ENCODE results near the gene KLHDC1. TPM values are rescaled to one million over a fixed set of nuclear protein-coding genes. Genes with fewer than 3 reads are reported as not detected.
A peak's percentile ranks its signal among the peaks of the same experiment; 100 is the strongest.

Gene KLHDC1
- total and polyA plus RNA-seq, 9 of the 15 experiments (the other 6 are each of a cell fraction or from before 2014, with no cell fraction given): 0.08 to 0.41 (median 0.18) TPM

DNA sequence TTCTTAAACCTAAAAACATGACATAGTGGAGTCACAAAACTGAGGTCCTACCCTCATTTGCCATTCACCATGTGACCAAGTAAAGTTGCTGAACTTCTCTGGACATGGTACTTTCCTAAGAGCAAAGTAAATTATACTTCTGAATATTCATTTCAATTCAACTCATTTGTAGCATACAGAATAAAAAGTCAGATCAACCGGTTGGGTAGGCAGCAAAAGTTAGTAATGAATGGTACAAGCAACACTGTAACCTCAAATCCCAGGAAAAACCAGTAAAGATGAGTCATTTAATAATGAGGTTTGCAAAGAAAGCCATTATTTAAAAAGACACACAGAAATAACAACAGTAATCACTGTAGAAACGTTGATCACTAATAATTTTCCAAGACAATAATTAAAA is 13.6 kb upstream of the KLHDC1 start:
- no peaks in the 10 kb centered on the region for H3K4me1 ChIP-seq (replicated peaks in 1 of 2; ENCODE audit: control insufficient read depth in 2 of 2, insufficient read depth in 2 of 2, low read length in 2 of 2)
- no peak overlapping the region for H3K27ac ChIP-seq (ENCODE audit: extremely low read depth, low read depth, low read length)
- no peak for ATAC-seq
- in situ Hi-C loops (cut with MboI): no loop called here
- H4K20me1 ChIP-seq (replicated peaks; ENCODE audit: control insufficient read depth, insufficient read depth, low read length): no peaks in the 10 kb centered on the region
- no peak overlapping the region for H3K4me3 ChIP-seq
- H3K4me2 ChIP-seq (ENCODE audit: insufficient read depth, low read length): no peak overlapping the region
- ChIA-PET POLR2A (no interaction called here), CTCF (ENCODE audit: low intra/inter-chr PET ratio) (no interaction called here)
- H3K27me3 ChIP-seq (ENCODE audit: control insufficient read depth in 2 of 2, insufficient read depth in 2 of 2, low read length in 2 of 2): no peaks in the 10 kb centered on the region
- no peaks in the 10 kb centered on the region for H3K9me3 ChIP-seq (replicated peaks; ENCODE audit: control insufficient read depth, insufficient read depth, low read depth, low read length)
- TSS peak; percentile 9 for BruUV-seq (replicated peaks)
- peaks cover 76% of the 10 kb centered on the region for H3K36me3 ChIP-seq (ENCODE audit: control insufficient read depth, insufficient read depth, low read length)
- FAIRE-seq: no peak
- no peaks in the 10 kb centered on the region for H3K9me1 ChIP-seq (ENCODE audit: control insufficient read depth, insufficient read depth, low read length)
- no peak overlapping the region for H2AFZ ChIP-seq (ENCODE audit: low read depth, low read length)
- WGBS (ENCODE audit: insufficient coverage, low coverage, missing lambda C conversion rate): 58% methylated on average over 2 of the region's 2 CpGs
- intact Hi-C loops (cut with micrococcal nuclease): no loop called here
- DNase-seq (ENCODE audit: extremely low read depth in 1 of 4, low spot score in 3 of 4): no peak
- TF ChIP-seq CBX5 (IDR thresholded peaks at IDR 0.05; ENCODE audit: borderline replicate concordance, low read depth): no peak
- no peak for TF ChIP-seq SNRNP70 (optimal IDR thresholded peaks at IDR 0.05; ENCODE audit: low read depth, low read length)
- TF ChIP-seq MYBL2 (IDR thresholded peaks at IDR 0.05; ENCODE audit: low read depth): no peak
- no peak for TF ChIP-seq MYBL2 (CRISPR knock-in tag; IDR thresholded peaks at IDR 0.05; ENCODE audit: borderline replicate concordance)
- no peak for TF ChIP-seq FOSL1 (tag; conservative IDR thresholded peaks at IDR 0.05)
- TF ChIP-seq, protein P1, sequence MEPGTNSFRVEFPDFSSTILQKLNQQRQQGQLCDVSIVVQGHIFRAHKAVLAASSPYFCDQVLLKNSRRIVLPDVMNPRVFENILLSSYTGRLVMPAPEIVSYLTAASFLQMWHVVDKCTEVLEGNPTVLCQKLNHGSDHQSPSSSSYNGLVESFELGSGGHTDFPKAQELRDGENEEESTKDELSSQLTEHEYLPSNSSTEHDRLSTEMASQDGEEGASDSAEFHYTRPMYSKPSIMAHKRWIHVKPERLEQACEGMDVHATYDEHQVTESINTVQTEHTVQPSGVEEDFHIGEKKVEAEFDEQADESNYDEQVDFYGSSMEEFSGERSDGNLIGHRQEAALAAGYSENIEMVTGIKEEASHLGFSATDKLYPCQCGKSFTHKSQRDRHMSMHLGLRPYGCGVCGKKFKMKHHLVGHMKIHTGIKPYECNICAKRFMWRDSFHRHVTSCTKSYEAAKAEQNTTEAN (CRISPR knock-in tag; IDR thresholded peaks at IDR 0.05): no peak
- no peak for TF ChIP-seq GATA2 (CRISPR knock-in tag; IDR thresholded peaks at IDR 0.05)
- no peak for TF ChIP-seq GTF2E2 (tag; IDR thresholded peaks at IDR 0.05)
- TF ChIP-seq MEF2D (tag; conservative IDR thresholded peaks at IDR 0.05; ENCODE audit: low read depth): no peak
- no peak for TF ChIP-seq ZNF408 (CRISPR knock-in tag; IDR thresholded peaks at IDR 0.05; ENCODE audit: low read depth)
- no peak for TF ChIP-seq ZBED1 (IDR thresholded peaks at IDR 0.05)
- no peak for TF ChIP-seq POLR3A (IDR thresholded peaks at IDR 0.05; ENCODE audit: borderline replicate concordance, extremely low read depth, insufficient read depth, insufficient read length)
- TF ChIP-seq, protein P2, sequence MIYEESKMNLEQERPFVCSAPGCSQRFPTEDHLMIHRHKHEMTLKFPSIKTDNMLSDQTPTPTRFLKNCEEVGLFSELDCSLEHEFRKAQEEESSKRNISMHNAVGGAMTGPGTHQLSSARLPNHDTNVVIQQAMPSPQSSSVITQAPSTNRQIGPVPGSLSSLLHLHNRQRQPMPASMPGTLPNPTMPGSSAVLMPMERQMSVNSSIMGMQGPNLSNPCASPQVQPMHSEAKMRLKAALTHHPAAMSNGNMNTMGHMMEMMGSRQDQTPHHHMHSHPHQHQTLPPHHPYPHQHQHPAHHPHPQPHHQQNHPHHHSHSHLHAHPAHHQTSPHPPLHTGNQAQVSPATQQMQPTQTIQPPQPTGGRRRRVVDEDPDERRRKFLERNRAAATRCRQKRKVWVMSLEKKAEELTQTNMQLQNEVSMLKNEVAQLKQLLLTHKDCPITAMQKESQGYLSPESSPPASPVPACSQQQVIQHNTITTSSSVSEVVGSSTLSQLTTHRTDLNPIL (CRISPR knock-in tag; IDR thresholded peaks at IDR 0.05): no peak
- TF ChIP-seq CSDE1 (IDR thresholded peaks at IDR 0.05): no peak
- TF ChIP-seq ZNF184 (CRISPR knock-in tag; IDR thresholded peaks at IDR 0.05): no peak
- no peak for TF ChIP-seq PHTF2 (CRISPR knock-in tag; IDR thresholded peaks at IDR 0.05)
- TF ChIP-seq HIVEP1 (CRISPR knock-in tag; IDR thresholded peaks at IDR 0.05): no peak
- TF ChIP-seq GATAD2B (IDR thresholded peaks at IDR 0.05; ENCODE audit: borderline replicate concordance): no peak
- TF ChIP-seq, protein P3, sequence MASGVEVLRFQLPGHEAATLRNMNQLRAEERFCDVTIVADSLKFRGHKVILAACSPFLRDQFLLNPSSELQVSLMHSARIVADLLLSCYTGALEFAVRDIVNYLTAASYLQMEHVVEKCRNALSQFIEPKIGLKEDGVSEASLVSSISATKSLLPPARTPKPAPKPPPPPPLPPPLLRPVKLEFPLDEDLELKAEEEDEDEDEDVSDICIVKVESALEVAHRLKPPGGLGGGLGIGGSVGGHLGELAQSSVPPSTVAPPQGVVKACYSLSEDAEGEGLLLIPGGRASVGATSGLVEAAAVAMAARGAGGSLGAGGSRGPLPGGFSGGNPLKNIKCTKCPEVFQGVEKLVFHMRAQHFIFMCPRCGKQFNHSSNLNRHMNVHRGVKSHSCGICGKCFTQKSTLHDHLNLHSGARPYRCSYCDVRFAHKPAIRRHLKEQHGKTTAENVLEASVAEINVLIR (CRISPR knock-in tag; IDR thresholded peaks at IDR 0.05): no peak
- TF ChIP-seq ZSCAN32 (CRISPR knock-in tag; IDR thresholded peaks at IDR 0.05): no peak
- no peak overlapping the region for H3K9ac ChIP-seq (ENCODE audit: insufficient read depth in 1 of 2, low read depth in 2 of 2, low read length in 2 of 2)
- H3K79me2 ChIP-seq (ENCODE audit: control insufficient read depth, insufficient read depth, low read length): peaks cover 8% of the 10 kb centered on the region

All from K562 (cell line).